HG03135 (cell line): ENCODE data around the gene HIBCH.
"Not testable (repeated sequence)": the region's sequence is repeated elsewhere in the genome, so short reads cannot be mapped to it uniquely, and the experiment has no call there.

ENCODE experiments used
- ATAC-seq: cut with Tn5 transposase; IDR thresholded peaks from one replicate; pipeline ENCODE4 v1.9.1; 2021; ENCODE audit warnings: mild to moderate bottlenecking, moderate library complexity; ENCODE audit not compliant: unreplicated experiment

HIBCH gene

DNA sequence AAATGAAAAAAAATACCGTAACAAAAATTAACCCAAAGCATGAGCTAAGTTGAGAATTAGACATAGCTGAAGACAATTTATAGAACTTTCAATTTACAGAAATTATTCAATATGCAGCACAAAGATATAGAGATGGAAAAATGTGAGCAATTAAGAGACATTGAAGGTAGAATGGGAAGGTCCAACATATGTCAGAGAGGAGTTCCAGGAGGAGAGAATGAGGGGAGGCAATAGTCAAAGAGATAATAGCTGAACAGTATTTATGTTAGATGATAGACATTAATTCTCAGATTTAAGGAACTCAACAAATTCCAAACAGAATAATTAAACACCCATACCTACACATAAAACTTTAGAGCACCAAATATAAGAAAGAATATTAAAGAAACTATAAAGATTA, 154.1 kb downstream of the HIBCH start:
- ATAC-seq, result no peak

DNA sequence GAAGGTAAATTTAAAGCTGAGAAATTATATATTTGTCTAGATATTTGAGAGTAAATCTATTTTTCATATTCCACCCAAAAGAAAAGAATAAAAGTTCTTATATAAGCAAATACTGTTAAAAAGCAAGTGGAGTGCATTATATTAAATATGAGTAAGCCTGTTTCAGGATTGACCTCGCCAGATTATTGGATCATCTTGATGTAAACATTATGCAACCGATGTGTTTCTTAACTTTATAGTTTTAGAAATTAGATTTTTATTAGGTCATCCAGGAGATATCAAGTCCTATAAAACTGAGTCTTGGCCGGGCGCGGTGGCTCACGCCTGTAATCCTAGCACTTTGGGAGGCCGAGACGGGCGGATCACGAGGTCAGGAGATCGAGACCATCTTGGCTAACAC, 156.8 kb downstream of the HIBCH start:
- no peak for ATAC-seq

DNA sequence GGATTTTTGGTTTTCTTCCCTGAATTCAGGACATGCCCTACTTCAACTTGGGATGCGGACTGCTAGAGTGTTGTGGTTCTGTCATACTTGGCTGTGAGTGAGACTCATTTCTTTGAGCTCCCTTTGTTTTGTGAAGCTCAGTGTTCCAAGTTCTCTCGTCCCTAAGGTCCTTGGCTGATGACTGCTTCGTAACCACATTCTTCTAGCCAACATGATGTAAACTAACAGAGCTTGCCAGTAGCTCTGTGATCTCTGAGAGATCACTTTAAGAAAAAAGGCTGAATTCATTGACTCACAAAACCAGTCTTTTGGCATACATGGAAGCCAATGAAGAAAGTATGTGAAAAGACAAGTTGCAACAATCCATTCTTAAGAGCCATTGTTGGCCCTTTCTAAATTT, 160.2 kb downstream of the HIBCH start:
- ATAC-seq, result no peak

DNA sequence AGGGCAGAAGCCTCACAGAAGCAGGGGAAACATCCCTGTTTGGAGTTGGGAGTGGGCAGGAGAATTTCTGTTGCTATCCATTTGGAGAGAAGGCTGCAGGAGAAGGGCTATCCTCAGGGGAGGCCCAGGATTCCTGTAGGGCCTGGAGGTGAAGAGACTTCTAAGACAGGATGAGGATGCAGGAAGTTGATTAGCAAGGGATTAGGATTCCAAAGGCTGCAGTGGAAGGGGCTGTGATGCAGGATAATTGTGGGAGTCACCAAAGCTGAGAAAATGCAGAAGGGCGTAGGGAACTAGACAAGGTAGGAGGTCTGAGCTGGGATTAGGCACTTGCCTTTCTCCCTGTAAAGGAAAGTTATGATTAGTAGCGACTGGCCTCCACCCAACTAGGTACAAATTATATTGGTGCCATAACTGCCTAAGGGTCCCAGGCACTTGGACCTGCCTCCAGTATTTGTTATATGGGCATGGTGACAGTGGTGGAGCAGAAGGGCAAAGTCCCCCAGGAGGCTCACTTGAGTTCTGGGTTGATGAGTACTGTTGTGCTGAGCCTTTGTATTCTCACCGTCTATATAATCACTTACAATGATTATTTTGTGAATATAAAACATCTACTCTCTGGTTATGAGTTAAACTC, 160.7 kb downstream of the HIBCH start:
- ATAC-seq, result no peak

GRCh38 chr2:190157613-190158528, 161.8 kb downstream of the HIBCH start:
- ATAC-seq, result not testable (repeated sequence)

DNA sequence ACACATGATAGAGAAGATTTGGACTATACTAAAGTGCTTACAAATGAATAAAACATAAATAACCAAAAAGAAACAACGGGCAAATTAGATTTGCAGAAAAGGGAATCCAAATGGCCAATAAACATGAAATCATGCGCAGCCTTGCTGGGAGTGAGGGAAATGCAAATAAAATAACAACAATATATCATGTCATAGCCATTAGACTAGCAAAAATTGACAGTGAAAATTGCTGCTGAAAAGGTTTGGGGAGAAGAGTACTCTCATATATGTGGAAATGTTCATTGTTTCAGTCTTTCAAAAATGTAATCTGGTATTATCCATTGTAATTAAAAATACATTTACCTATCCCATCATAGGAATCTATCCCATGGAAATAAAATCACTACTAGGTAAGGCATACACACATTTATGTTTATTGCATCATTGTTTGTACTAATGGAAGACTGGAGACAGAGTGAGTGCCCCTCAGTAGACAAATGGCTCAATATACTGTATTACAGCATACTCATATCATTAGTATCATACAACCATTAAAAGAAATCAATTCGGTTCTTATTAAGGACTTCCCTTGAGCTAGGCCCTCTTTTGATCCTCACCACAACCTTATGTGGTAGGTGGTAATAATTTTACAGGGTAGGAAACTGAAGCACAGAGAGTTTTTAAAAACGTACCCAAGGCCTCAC, 163.0 kb downstream of the HIBCH start:
- no peak for ATAC-seq
